H9 (cell line): ENCODE data around the gene ATP11C. TPM values are rescaled to one million over a fixed set of nuclear protein-coding genes. Genes with fewer than 3 reads are reported as not detected.

ENCODE experiments used
- DNase-seq: peaks from one replicate; pipeline ENCODE4 v3.0.0-alpha.2; 2017
- H2AFZ ChIP-seq: one replicate; pipeline ENCODE4 v1.6.1; 2013; ENCODE audit warnings: mild to moderate bottlenecking, low read length, control low read depth, moderate library complexity
- H2AK5ac ChIP-seq: 2 replicates; pipeline ENCODE4 v1.6.1; 2013; ENCODE audit warnings: low read length, control low read depth, mixed read lengths; ENCODE audit not compliant: insufficient read length
- H2BK120ac ChIP-seq: one replicate; pipeline ENCODE4 v1.6.1; 2013; ENCODE audit warnings: low read depth, mild to moderate bottlenecking, low read length, control low read depth, inconsistent platforms; ENCODE audit not compliant: poor library complexity, severe bottlenecking
- H2BK12ac ChIP-seq: 2 replicates; pipeline ENCODE4 v1.6.1; 2013; ENCODE audit warnings: low read length, control low read depth, mixed read lengths, low read depth; ENCODE audit not compliant: insufficient read length
- H2BK15ac ChIP-seq: 2 replicates; pipeline ENCODE4 v1.6.1; 2013; ENCODE audit warnings: low read depth, low read length, control low read depth
- H2BK20ac ChIP-seq: one replicate; pipeline ENCODE4 v1.6.1; 2013; ENCODE audit warnings: low read depth, mild to moderate bottlenecking, low read length, control low read depth, inconsistent platforms; ENCODE audit not compliant: poor library complexity, severe bottlenecking
- H2BK5ac ChIP-seq: 2 replicates; pipeline ENCODE4 v1.6.1; 2013; ENCODE audit warnings: low read length, control low read depth, mixed read lengths; ENCODE audit not compliant: insufficient read length
- H3K14ac ChIP-seq: 2 replicates; pipeline ENCODE4 v1.6.1; 2013; ENCODE audit warnings: low read length, control low read depth; ENCODE audit not compliant: insufficient read depth
- H3K18ac ChIP-seq: 2 replicates; pipeline ENCODE4 v1.6.1; 2013; ENCODE audit warnings: low read depth, mild to moderate bottlenecking, mixed read lengths, low read length, control low read depth; ENCODE audit not compliant: insufficient read length
- H3K23ac ChIP-seq: 2 replicates; pipeline ENCODE4 v1.6.1; 2013; ENCODE audit warnings: low read length, control low read depth, mixed read lengths, low read depth; ENCODE audit not compliant: insufficient read length
- H3K23me2 ChIP-seq: 2 replicates; pipeline ENCODE4 v1.6.1; 2013; ENCODE audit warnings: low read depth, mild to moderate bottlenecking, mixed read lengths, low read length, control low read depth; ENCODE audit not compliant: insufficient read length, poor library complexity, severe bottlenecking
- H3K27ac ChIP-seq: 2 replicates; pipeline ENCODE4 v1.5.1; 2013; ENCODE audit warnings: low read length, control low read depth, mixed read lengths, low read depth; ENCODE audit not compliant: insufficient read length
- H3K27me3 ChIP-seq: 2 replicates; pipeline ENCODE4 v1.6.1; 2013; ENCODE audit warnings: low read length, control low read depth, inconsistent platforms; ENCODE audit not compliant: insufficient read depth
- H3K4ac ChIP-seq: 2 replicates; pipeline ENCODE4 v1.6.1; 2013; ENCODE audit warnings: low read depth, mild to moderate bottlenecking, control low read depth, inconsistent platforms, low read length, moderate library complexity
- H3K4me1 ChIP-seq: 2 replicates; pipeline ENCODE4 v1.6.1; 2013; ENCODE audit warnings: low read length, control low read depth, inconsistent platforms; ENCODE audit not compliant: insufficient read depth
- H3K4me2 ChIP-seq: 2 replicates; pipeline ENCODE4 v1.6.1; 2013; ENCODE audit warnings: low read length, control low read depth, mixed read lengths; ENCODE audit not compliant: insufficient read length, insufficient read depth
- H3K56ac ChIP-seq: 2 replicates; pipeline ENCODE4 v1.6.1; 2013; ENCODE audit warnings: low read depth, mild to moderate bottlenecking, mixed read lengths, low read length, control low read depth; ENCODE audit not compliant: insufficient read length
- H3K79me1 ChIP-seq: 2 replicates; pipeline ENCODE4 v1.6.1; 2013; ENCODE audit warnings: low read depth, mild to moderate bottlenecking, moderate library complexity, low read length, control low read depth, inconsistent platforms; ENCODE audit not compliant: insufficient read depth, poor library complexity, severe bottlenecking
- H3K79me2 ChIP-seq: 2 replicates; pipeline ENCODE4 v1.6.1; 2013; ENCODE audit warnings: low read length, control low read depth, inconsistent platforms; ENCODE audit not compliant: insufficient read depth
- H3K9ac ChIP-seq: 2 replicates; pipeline ENCODE4 v1.6.1; 2013; ENCODE audit warnings: low read length, control low read depth, mixed read lengths; ENCODE audit not compliant: insufficient read length; ENCODE audit errors: extremely low read depth
- H3K9me3 ChIP-seq: one replicate; pipeline ENCODE4 v1.6.1; 2013; ENCODE audit warnings: low read depth, low read length, inconsistent platforms; ENCODE audit not compliant: control insufficient read depth
- H3T11ph ChIP-seq: one replicate; pipeline ENCODE4 v1.6.1; 2013; ENCODE audit warnings: mild to moderate bottlenecking, low read length, control low read depth, inconsistent platforms
- H4K20me1 ChIP-seq: one replicate; pipeline ENCODE4 v1.6.1; 2013; ENCODE audit not compliant: control insufficient read depth, insufficient read length, insufficient read depth
- H4K5ac ChIP-seq: 2 replicates; pipeline ENCODE4 v1.6.1; 2013; ENCODE audit warnings: low read depth, mild to moderate bottlenecking, mixed read lengths, low read length, control low read depth; ENCODE audit not compliant: insufficient read length
- H4K8ac ChIP-seq: replicated peaks from 2 replicates; pipeline ENCODE4 v1.6.1; 2013; ENCODE audit warnings: low read length, control low read depth, mixed read lengths, low read depth; ENCODE audit not compliant: insufficient read length
- H4K91ac ChIP-seq: 2 replicates; pipeline ENCODE4 v1.6.1; 2013; ENCODE audit warnings: low read depth, mild to moderate bottlenecking, moderate library complexity, mixed read lengths, low read length, control low read depth; ENCODE audit not compliant: insufficient read length
- H3K27ac Mint-ChIP-seq, 3 experiments: 2 replicates in 2 of 3; 3 replicates in 1 of 3; pipeline ENCODE4 v1.8.0; 2020 to 2021; ENCODE audit warnings: mixed read lengths in 3 of 3, mild to moderate bottlenecking in 1 of 3, moderate library complexity in 1 of 3
- H3K27me3 Mint-ChIP-seq: 2 replicates; pipeline ENCODE4 v1.8.0; 2021; ENCODE audit warnings: low read depth, mild to moderate bottlenecking, moderate library complexity, mixed read lengths
- H3K36me3 Mint-ChIP-seq, 3 experiments: 2 replicates in 2 of 3; 3 replicates in 1 of 3; pipeline ENCODE4 v1.8.0; 2020 to 2021; ENCODE audit warnings: low read depth in 3 of 3, mixed read lengths in 3 of 3; ENCODE audit not compliant: insufficient read depth in 1 of 3
- H3K4me1 Mint-ChIP-seq, 2 experiments: 2 replicates each; pipeline ENCODE4 v1.8.0; 2020; ENCODE audit warnings: mixed read lengths in 2 of 2
- H3K4me3 Mint-ChIP-seq, 2 experiments: 2 replicates in 1 of 2; 3 replicates in 1 of 2; pipeline ENCODE4 v1.8.0; 2020 to 2021; ENCODE audit warnings: mild to moderate bottlenecking in 2 of 2, mixed read lengths in 2 of 2, moderate library complexity in 1 of 2
- H3K9me3 Mint-ChIP-seq, 2 experiments: 2 replicates in 1 of 2; 3 replicates in 1 of 2; pipeline ENCODE4 v1.8.0; 2020; ENCODE audit warnings: mild to moderate bottlenecking in 2 of 2, mixed read lengths in 2 of 2, moderate library complexity in 1 of 2
- WGBS: extraction: QIAGEN DNeasy Blood & Tissue Kit; methylation state at CpG from one replicate; pipeline ENCODE4 v1.1.7; 2013; ENCODE audit warnings: missing lambda C conversion rate, low lambda C conversion rate, mixed read lengths; ENCODE audit not compliant: insufficient read length; ENCODE audit errors: extremely low coverage; 5-methylcytosine and 5-hydroxymethylcytosine counted together
- total RNA-seq: library from RNA; stranded (reverse); gene quantifications from 2 replicates; pipeline ENCODE4 v1.2.1, GENCODE V29; 2021
- TF ChIP-seq, protein P1 (sequence below): fragments of 200-600 bp; sonication (generic); conservative IDR thresholded peaks from 3 replicates; pipeline ENCODE4 v1.8.0; 2021; ENCODE audit warnings: antibody characterized with exemption, mild to moderate bottlenecking

Gene ATP11C
- total RNA-seq, 1 experiment from 2014 or later, result 28.4 TPM

DNA sequence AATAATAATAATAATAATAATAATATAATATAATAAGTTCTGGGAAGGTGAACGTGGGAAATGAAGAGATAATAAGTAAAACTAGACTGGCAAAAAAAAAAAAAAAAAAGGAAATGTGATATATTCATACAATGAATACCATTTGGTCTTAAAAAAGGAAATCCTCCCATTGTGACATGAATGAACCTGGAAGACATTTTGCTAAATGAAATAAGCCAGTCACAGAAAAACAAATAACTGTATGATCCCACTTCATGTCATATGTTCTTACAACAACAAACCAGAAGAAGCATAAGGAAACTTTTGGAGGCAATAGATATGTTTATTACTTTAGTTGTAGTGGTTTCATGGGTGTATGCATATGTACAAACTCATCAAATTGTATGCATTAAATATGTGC lies 63.1 kb downstream of the ATP11C start:
- Histone ChIP-seq H3K18ac (no peak overlapping the region), H3K4ac (no peak overlapping the region), H4K8ac (no peak overlapping the region), H3K9me3 (no peaks in the 10 kb centered on the region), H3K23me2 (no peaks in the 10 kb centered on the region), H2BK15ac (no peak overlapping the region), H3T11ph (no peak overlapping the region), H3K79me2 (no peaks in the 10 kb centered on the region), H2AFZ (no peak overlapping the region), H2BK20ac (no peak overlapping the region), H3K56ac (no peak overlapping the region), H3K4me2 (no peak overlapping the region), H3K23ac (no peak overlapping the region), H3K9ac (no peak overlapping the region), H3K79me1 (no peaks in the 10 kb centered on the region), H4K91ac (no peak overlapping the region), H2AK5ac (no peak overlapping the region), H3K27ac (no peak overlapping the region), H3K4me1 (no peaks in the 10 kb centered on the region), H4K20me1 (no peaks in the 10 kb centered on the region), H2BK120ac (no peak overlapping the region), H3K14ac (no peak overlapping the region), H3K27me3 (no peaks in the 10 kb centered on the region), H2BK12ac (no peak overlapping the region), H4K5ac (no peak overlapping the region), H2BK5ac (no peak overlapping the region)
- Mint-ChIP-seq H3K36me3 (peaks cover 0 to 7% (median 0%) of the 10 kb centered on the region in 3 experiments; a peak in 3 of 7 replicates), H3K9me3 (peaks cover 0 to 35% of the 10 kb centered on the region in 2 experiments; a peak in 2 of 5 replicates), H3K27ac (no peak overlapping the region), H3K4me1 (no peaks in the 10 kb centered on the region), H3K4me3 (no peak overlapping the region), H3K27me3 (no peaks in the 10 kb centered on the region)
- no CpG with 5 or more reads among the region's 1 CpG for WGBS
- TF ChIP-seq, protein P1, sequence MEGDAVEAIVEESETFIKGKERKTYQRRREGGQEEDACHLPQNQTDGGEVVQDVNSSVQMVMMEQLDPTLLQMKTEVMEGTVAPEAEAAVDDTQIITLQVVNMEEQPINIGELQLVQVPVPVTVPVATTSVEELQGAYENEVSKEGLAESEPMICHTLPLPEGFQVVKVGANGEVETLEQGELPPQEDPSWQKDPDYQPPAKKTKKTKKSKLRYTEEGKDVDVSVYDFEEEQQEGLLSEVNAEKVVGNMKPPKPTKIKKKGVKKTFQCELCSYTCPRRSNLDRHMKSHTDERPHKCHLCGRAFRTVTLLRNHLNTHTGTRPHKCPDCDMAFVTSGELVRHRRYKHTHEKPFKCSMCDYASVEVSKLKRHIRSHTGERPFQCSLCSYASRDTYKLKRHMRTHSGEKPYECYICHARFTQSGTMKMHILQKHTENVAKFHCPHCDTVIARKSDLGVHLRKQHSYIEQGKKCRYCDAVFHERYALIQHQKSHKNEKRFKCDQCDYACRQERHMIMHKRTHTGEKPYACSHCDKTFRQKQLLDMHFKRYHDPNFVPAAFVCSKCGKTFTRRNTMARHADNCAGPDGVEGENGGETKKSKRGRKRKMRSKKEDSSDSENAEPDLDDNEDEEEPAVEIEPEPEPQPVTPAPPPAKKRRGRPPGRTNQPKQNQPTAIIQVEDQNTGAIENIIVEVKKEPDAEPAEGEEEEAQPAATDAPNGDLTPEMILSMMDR, result no peak
- no peak for DNase-seq
